HFFc6 (cell line): ENCODE results near the gene PRF1. TPM values are rescaled to one million over a fixed set of nuclear protein-coding genes. Genes with fewer than 3 reads are reported as not detected.

Experiments used
- DNase-seq: peaks from one replicate; pipeline ENCODE4 v3.0.0-alpha.2; 2018
- H3K27ac Mint-ChIP-seq: 2 replicates; pipeline ENCODE4 v1.8.0; 2020; ENCODE audit warnings: mild to moderate bottlenecking, mixed read lengths
- H3K27me3 Mint-ChIP-seq: 2 replicates; pipeline ENCODE4 v1.8.0; 2021; ENCODE audit warnings: mild to moderate bottlenecking, moderate library complexity, mixed read lengths; ENCODE audit not compliant: insufficient read depth
- H3K36me3 Mint-ChIP-seq: 2 replicates; pipeline ENCODE4 v1.8.0; 2021; ENCODE audit warnings: low read depth, mixed read lengths
- H3K4me1 Mint-ChIP-seq: 2 replicates; pipeline ENCODE4 v1.8.0; 2020; ENCODE audit warnings: low read depth, mixed read lengths
- H3K4me3 Mint-ChIP-seq: 2 replicates; pipeline ENCODE4 v1.8.0; 2020; ENCODE audit warnings: mild to moderate bottlenecking, moderate library complexity, mixed read lengths
- H3K9me3 Mint-ChIP-seq: 2 replicates; pipeline ENCODE4 v1.8.0; 2020; ENCODE audit warnings: mild to moderate bottlenecking, mixed read lengths
- total RNA-seq, 6 experiments: library from RNA; stranded (reverse); fragmentation: NEBNext Ultra II Directional; extraction: Animal tissue kit (Norgen Biotek cat#: 25700); gene quantifications; 2 replicates in 1 of 6; 3 replicates in 5 of 6; pipeline ENCODE4 v1.2.3, GENCODE V29; 2021
- TF ChIP-seq, protein P1 (sequence below): fragments of 200-600 bp; sonication (generic); IDR thresholded peaks from 2 replicates; pipeline ENCODE4 v1.5.0; 2021; ENCODE audit warnings: antibody characterized with exemption, mild to moderate bottlenecking

The PRF1 gene
- total RNA-seq, 6 experiments from 2014 or later, result not detected

DNA sequence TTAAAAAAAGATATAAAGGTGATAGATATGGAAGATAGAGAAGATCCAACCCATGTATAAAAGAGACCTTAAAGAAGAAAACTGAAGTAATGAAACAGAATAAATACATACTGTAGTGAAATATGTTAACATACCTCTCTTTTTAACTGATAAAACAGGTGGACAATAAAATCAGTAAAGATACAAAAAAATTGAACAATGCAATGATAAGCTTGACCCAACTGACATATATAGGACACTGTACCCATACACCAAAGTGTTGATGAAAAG is 17.4 kb upstream of the PRF1 start:
- no peak for DNase-seq
- Mint-ChIP-seq H3K9me3 (peaks cover 23% of the 10 kb centered on the region), H3K4me3 (no peak overlapping the region), H3K36me3 (peaks cover 13% of the 10 kb centered on the region), H3K4me1 (no peaks in the 10 kb centered on the region), H3K27ac (no peak overlapping the region), H3K27me3 (peaks cover 15% of the 10 kb centered on the region)
- TF ChIP-seq, protein P1, sequence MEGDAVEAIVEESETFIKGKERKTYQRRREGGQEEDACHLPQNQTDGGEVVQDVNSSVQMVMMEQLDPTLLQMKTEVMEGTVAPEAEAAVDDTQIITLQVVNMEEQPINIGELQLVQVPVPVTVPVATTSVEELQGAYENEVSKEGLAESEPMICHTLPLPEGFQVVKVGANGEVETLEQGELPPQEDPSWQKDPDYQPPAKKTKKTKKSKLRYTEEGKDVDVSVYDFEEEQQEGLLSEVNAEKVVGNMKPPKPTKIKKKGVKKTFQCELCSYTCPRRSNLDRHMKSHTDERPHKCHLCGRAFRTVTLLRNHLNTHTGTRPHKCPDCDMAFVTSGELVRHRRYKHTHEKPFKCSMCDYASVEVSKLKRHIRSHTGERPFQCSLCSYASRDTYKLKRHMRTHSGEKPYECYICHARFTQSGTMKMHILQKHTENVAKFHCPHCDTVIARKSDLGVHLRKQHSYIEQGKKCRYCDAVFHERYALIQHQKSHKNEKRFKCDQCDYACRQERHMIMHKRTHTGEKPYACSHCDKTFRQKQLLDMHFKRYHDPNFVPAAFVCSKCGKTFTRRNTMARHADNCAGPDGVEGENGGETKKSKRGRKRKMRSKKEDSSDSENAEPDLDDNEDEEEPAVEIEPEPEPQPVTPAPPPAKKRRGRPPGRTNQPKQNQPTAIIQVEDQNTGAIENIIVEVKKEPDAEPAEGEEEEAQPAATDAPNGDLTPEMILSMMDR, result no peak

DNA sequence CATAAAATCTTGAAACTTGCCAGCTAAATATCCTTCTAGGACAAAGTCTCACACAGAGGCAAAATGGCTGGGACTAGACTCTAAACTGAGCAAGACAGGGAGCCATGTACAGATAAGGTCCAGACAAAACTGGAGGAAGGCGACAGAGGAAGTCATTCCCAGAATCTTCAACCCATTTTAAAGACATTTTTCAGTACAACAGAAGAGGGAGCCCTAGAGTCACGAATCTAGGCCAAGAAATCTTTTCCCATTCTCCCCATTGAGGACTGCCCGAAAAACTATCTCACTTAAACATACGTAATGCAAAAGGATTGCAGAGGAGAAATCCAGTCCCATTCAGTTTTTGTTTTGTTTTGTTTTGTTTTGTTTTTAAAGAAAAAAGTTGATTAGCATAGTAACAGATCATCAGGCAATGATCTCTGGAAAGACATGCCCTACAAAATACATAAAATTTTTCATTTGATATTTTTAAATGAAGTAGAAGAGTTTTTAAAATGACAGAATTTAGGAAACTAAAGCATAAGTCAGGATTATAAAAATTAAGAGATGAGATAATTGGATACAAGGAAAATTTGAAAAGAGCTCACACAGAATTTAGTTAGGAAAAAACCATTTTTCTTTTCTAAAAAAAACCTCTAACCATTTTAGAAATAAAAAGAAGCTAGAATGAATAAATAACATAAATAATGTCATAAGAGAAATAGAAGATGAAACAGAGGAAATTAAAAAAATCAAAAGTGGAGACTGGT is 16.9 kb upstream of the PRF1 start:
- DNase-seq, result peak; percentile 40
- no peak overlapping the region for H3K27ac Mint-ChIP-seq
- TF ChIP-seq, protein P1, result peak; percentile 76
- peaks cover 23% of the 10 kb centered on the region for H3K9me3 Mint-ChIP-seq
- peaks cover 13% of the 10 kb centered on the region for H3K36me3 Mint-ChIP-seq
- no peak overlapping the region for H3K4me3 Mint-ChIP-seq
- H3K4me1 Mint-ChIP-seq, result no peaks in the 10 kb centered on the region
- H3K27me3 Mint-ChIP-seq, result peaks cover 19% of the 10 kb centered on the region

GRCh38 chr10:70618663-70619062 is 16.1 kb upstream of the PRF1 start:
- Mint-ChIP-seq H3K27ac (no peak overlapping the region), H3K36me3 (peaks cover 13% of the 10 kb centered on the region), H3K4me1 (no peaks in the 10 kb centered on the region), H3K27me3 (peaks cover 19% of the 10 kb centered on the region), H3K9me3 (peaks cover 23% of the 10 kb centered on the region), H3K4me3 (no peak overlapping the region)
- TF ChIP-seq, protein P1, result no peak
- DNase-seq, result no peak

- TF ChIP-seq, protein P1, result no peak
- H3K4me1 Mint-ChIP-seq, result no peaks in the 10 kb centered on the region
- H3K36me3 Mint-ChIP-seq, result peaks cover 13% of the 10 kb centered on the region
- peaks cover 23% of the 10 kb centered on the region for H3K9me3 Mint-ChIP-seq
- no peak for DNase-seq
- H3K27ac Mint-ChIP-seq, result no peak overlapping the region
- no peak overlapping the region for H3K4me3 Mint-ChIP-seq
- peaks cover 25% of the 10 kb centered on the region for H3K27me3 Mint-ChIP-seq
Measured at GRCh38 chr10:70617798-70618568, 15.4 kb upstream of the PRF1 start.

- DNase-seq, result no peak
- Mint-ChIP-seq H3K4me3 (no peak overlapping the region), H3K27ac (no peak overlapping the region), H3K27me3 (peaks cover 22% of the 10 kb centered on the region), H3K4me1 (no peaks in the 10 kb centered on the region), H3K9me3 (peaks cover 22% of the 10 kb centered on the region), H3K36me3 (peaks cover 13% of the 10 kb centered on the region)
- TF ChIP-seq, protein P1, result no peak
Measured at GRCh38 chr10:70616761-70617160, 14.2 kb upstream of the PRF1 start.
